SJSA1 (cell line): ENCODE results near the gene SLIT3. TPM values are rescaled to one million over a fixed set of nuclear protein-coding genes. Genes with fewer than 3 reads are reported as not detected.

Experiments
- DNase-seq, 2 experiments: peaks; one replicate each; pipeline ENCODE4 v3.0.0-alpha.2; 2015 to 2020; ENCODE audit warnings: low spot score in 2 of 2, low read depth in 1 of 2
- H3K27ac ChIP-seq: fragments of 250-450 bp; sonication (Bioruptor Pico); 2 replicates; pipeline ENCODE4 v1.5.1; 2020; ENCODE audit warnings: mild to moderate bottlenecking, moderate library complexity
- H3K27me3 ChIP-seq: fragments of 250-450 bp; sonication (Bioruptor Pico); replicated peaks from 2 replicates; pipeline ENCODE4 v1.5.1; 2020; ENCODE audit warnings: mild to moderate bottlenecking, moderate library complexity
- H3K36me3 ChIP-seq: fragments of 250-450 bp; sonication (Bioruptor Pico); 2 replicates; pipeline ENCODE4 v1.5.1; 2020; ENCODE audit warnings: mild to moderate bottlenecking
- H3K4me1 ChIP-seq: fragments of 250-450 bp; sonication (Bioruptor Pico); replicated peaks from 2 replicates; pipeline ENCODE4 v1.6.1; 2021; ENCODE audit warnings: mild to moderate bottlenecking
- H3K4me3 ChIP-seq: fragments of 250-450 bp; sonication (Bioruptor Pico); 2 replicates; pipeline ENCODE4 v1.5.1; 2020; ENCODE audit warnings: mild to moderate bottlenecking
- H3K9me3 ChIP-seq: fragments of 250-450 bp; sonication (Bioruptor Pico); replicated peaks from 2 replicates; pipeline ENCODE4 v1.5.1; 2020; ENCODE audit warnings: mild to moderate bottlenecking
- total RNA-seq: library from RNA; depleted of rRNA; stranded (reverse); fragments of >200 nt; shearing (Covaris generic); gene quantifications from 2 replicates; pipeline ENCODE4 v1.2.3, GENCODE V29; 2014

The SLIT3 gene
- total RNA-seq, 1 experiment from 2014 or later, result 19.0 TPM

- H3K27me3 ChIP-seq, result no peaks in the 10 kb centered on the region
- H3K36me3 ChIP-seq, result no peaks in the 10 kb centered on the region
- H3K9me3 ChIP-seq, result no peaks in the 10 kb centered on the region
- H3K4me3 ChIP-seq, result no peak overlapping the region
- H3K27ac ChIP-seq, result no peak overlapping the region
- DNase-seq, result no peak
- peaks cover 25% of the 10 kb centered on the region for H3K4me1 ChIP-seq
Measured at GRCh38 chr5:168939887-168940544, 360.9 kb downstream of the SLIT3 start.

GRCh38 chr5:168939156-168939800 lies 361.7 kb downstream of the SLIT3 start:
- Histone ChIP-seq H3K36me3 (no peaks in the 10 kb centered on the region), H3K9me3 (no peaks in the 10 kb centered on the region), H3K4me3 (no peak overlapping the region), H3K27me3 (no peaks in the 10 kb centered on the region), H3K4me1 (peaks cover 22% of the 10 kb centered on the region), H3K27ac (no peak overlapping the region)
- DNase-seq, result no peak

- no peaks in the 10 kb centered on the region for H3K36me3 ChIP-seq
- no peak overlapping the region for H3K27ac ChIP-seq
- H3K4me1 ChIP-seq, result peaks cover 16% of the 10 kb centered on the region
- H3K27me3 ChIP-seq, result no peaks in the 10 kb centered on the region
- no peaks in the 10 kb centered on the region for H3K9me3 ChIP-seq
- no peak for DNase-seq
- no peak overlapping the region for H3K4me3 ChIP-seq
Measured at GRCh38 chr5:168936511-168936910, 364.4 kb downstream of the SLIT3 start.

GRCh38 chr5:168935183-168935582 lies 365.8 kb downstream of the SLIT3 start:
- DNase-seq, result no peak
- Histone ChIP-seq H3K27me3 (no peaks in the 10 kb centered on the region), H3K4me3 (no peak overlapping the region), H3K27ac (no peak overlapping the region), H3K9me3 (no peaks in the 10 kb centered on the region), H3K36me3 (no peaks in the 10 kb centered on the region), H3K4me1 (peaks cover 20% of the 10 kb centered on the region)

- DNase-seq, result no peak
- Histone ChIP-seq H3K9me3 (no peaks in the 10 kb centered on the region), H3K4me3 (no peak overlapping the region), H3K4me1 (peaks cover 20% of the 10 kb centered on the region), H3K27ac (no peak overlapping the region), H3K27me3 (no peaks in the 10 kb centered on the region), H3K36me3 (no peaks in the 10 kb centered on the region)
Measured at GRCh38 chr5:168934169-168934568, 366.8 kb downstream of the SLIT3 start.

- Histone ChIP-seq H3K4me3 (no peak overlapping the region), H3K9me3 (no peaks in the 10 kb centered on the region), H3K27ac (no peak overlapping the region), H3K27me3 (no peaks in the 10 kb centered on the region), H3K36me3 (no peaks in the 10 kb centered on the region), H3K4me1 (peaks cover 20% of the 10 kb centered on the region)
- DNase-seq, result no peak
Measured at GRCh38 chr5:168932400-168933189, 368.3 kb downstream of the SLIT3 start.

GRCh38 chr5:168931638-168932345 lies 369.1 kb downstream of the SLIT3 start:
- Histone ChIP-seq H3K4me1 (peaks cover 20% of the 10 kb centered on the region), H3K27ac (no peak overlapping the region), H3K9me3 (no peaks in the 10 kb centered on the region), H3K4me3 (no peak overlapping the region), H3K27me3 (no peaks in the 10 kb centered on the region), H3K36me3 (no peaks in the 10 kb centered on the region)
- DNase-seq, result no peak

- no peaks in the 10 kb centered on the region for H3K9me3 ChIP-seq
- no peaks in the 10 kb centered on the region for H3K36me3 ChIP-seq
- H3K4me1 ChIP-seq, result peaks cover 9% of the 10 kb centered on the region
- H3K4me3 ChIP-seq, result no peak overlapping the region
- H3K27ac ChIP-seq, result no peak overlapping the region
- no peak for DNase-seq
- no peaks in the 10 kb centered on the region for H3K27me3 ChIP-seq
Measured at GRCh38 chr5:168929656-168930055, 371.3 kb downstream of the SLIT3 start.

- Histone ChIP-seq H3K27ac (no peak overlapping the region), H3K4me3 (no peak overlapping the region), H3K9me3 (no peaks in the 10 kb centered on the region), H3K27me3 (no peaks in the 10 kb centered on the region), H3K36me3 (no peaks in the 10 kb centered on the region), H3K4me1 (no peaks in the 10 kb centered on the region)
- DNase-seq, result no peak
Measured at GRCh38 chr5:168925160-168925559, 375.8 kb downstream of the SLIT3 start.

- no peaks in the 10 kb centered on the region for H3K36me3 ChIP-seq
- no peaks in the 10 kb centered on the region for H3K4me1 ChIP-seq
- H3K27me3 ChIP-seq, result no peaks in the 10 kb centered on the region
- no peak overlapping the region for H3K4me3 ChIP-seq
- H3K27ac ChIP-seq, result no peak overlapping the region
- no peaks in the 10 kb centered on the region for H3K9me3 ChIP-seq
- no peak for DNase-seq
Measured at GRCh38 chr5:168921147-168921866, 379.6 kb downstream of the SLIT3 start.

- DNase-seq, result no peak
- H3K27ac ChIP-seq, result no peak overlapping the region
- H3K4me3 ChIP-seq, result no peak overlapping the region
- no peaks in the 10 kb centered on the region for H3K4me1 ChIP-seq
- H3K9me3 ChIP-seq, result no peaks in the 10 kb centered on the region
- no peaks in the 10 kb centered on the region for H3K36me3 ChIP-seq
- no peaks in the 10 kb centered on the region for H3K27me3 ChIP-seq
Measured at GRCh38 chr5:168920019-168920810, 380.7 kb downstream of the SLIT3 start.

GRCh38 chr5:168917947-168918600 lies 382.9 kb downstream of the SLIT3 start:
- Histone ChIP-seq H3K9me3 (no peaks in the 10 kb centered on the region), H3K4me1 (no peaks in the 10 kb centered on the region), H3K4me3 (no peak overlapping the region), H3K36me3 (no peaks in the 10 kb centered on the region), H3K27me3 (no peaks in the 10 kb centered on the region), H3K27ac (no peak overlapping the region)
- no peak for DNase-seq
